H1 (cell line): ENCODE measurements around the gene NFASC. TPM values are rescaled to one million over a fixed set of nuclear protein-coding genes. Genes with fewer than 3 reads are reported as not detected.

Experiments used
- CTBP2 ChIP-seq: IDR thresholded peaks from 2 replicates; pipeline ENCODE4 v1.7.0; 2011; ENCODE audit warnings: borderline replicate concordance, mild to moderate bottlenecking, moderate library complexity, mixed read lengths, low read length; ENCODE audit not compliant: insufficient read depth, insufficient read length
- EZH2 ChIP-seq: fragments of 200-600 bp; sonication (generic); IDR thresholded peaks from 2 replicates; pipeline ENCODE4 v1.7.1; 2012; ENCODE audit warnings: low read depth, mild to moderate bottlenecking, moderate library complexity, low read length, inconsistent platforms; ENCODE audit not compliant: severe bottlenecking
- MAFK ChIP-seq: IDR thresholded peaks from 2 replicates; pipeline ENCODE4 v1.6.1; 2012; ENCODE audit warnings: low read depth, mild to moderate bottlenecking, improper control_type of control experiment, low read length
- SP2 ChIP-seq: IDR thresholded peaks from 2 replicates; pipeline ENCODE4 v1.6.1; 2012; ENCODE audit warnings: mild to moderate bottlenecking, low read length, inconsistent platforms
- polyA plus RNA-seq, 7 experiments: library from polyadenylated mRNA; depleted of rRNA in 3 of 7; stranded (reverse) in 5 of 7; unstranded in 2 of 7; fragments of >200 nt in 5 of 7; fragments of 200-250 nt in 2 of 7; gene quantifications; 1 replicate in 5 of 7; 2 replicates in 1 of 7; 4 replicates in 1 of 7; pipeline versions ENCODE4 v1.2.1 to v1.2.3, GENCODE V29; 2011 to 2013; ENCODE audit warnings: missing spikeins in 2 of 7, mixed read lengths in 2 of 7
- total RNA-seq: library from RNA; stranded (reverse); fragmentation: NEBNext Ultra II Directional; extraction: Animal tissue kit (Norgen Biotek cat#: 25700); gene quantifications from 2 replicates; pipeline ENCODE4 v1.2.1, GENCODE V29; 2021
- TF ChIP-seq, protein P1 (sequence below): fragments of 300-600 bp; sonication (generic); IDR thresholded peaks from 2 replicates; pipeline ENCODE4 v1.7.1; 2012; ENCODE audit warnings: low read length, moderate library complexity, mild to moderate bottlenecking, inconsistent platforms; ENCODE audit not compliant: insufficient replicate concordance
- TF ChIP-seq, protein P2 (sequence below): IDR thresholded peaks from 2 replicates; pipeline ENCODE4 v1.6.1; 2012; ENCODE audit warnings: low read length, inconsistent platforms

The NFASC gene
- total and polyA plus RNA-seq, 2 of the 8 experiments (the other 6 are each of a cell fraction or from before 2014, with no cell fraction given), result 5.0 to 15.2 TPM

DNA sequence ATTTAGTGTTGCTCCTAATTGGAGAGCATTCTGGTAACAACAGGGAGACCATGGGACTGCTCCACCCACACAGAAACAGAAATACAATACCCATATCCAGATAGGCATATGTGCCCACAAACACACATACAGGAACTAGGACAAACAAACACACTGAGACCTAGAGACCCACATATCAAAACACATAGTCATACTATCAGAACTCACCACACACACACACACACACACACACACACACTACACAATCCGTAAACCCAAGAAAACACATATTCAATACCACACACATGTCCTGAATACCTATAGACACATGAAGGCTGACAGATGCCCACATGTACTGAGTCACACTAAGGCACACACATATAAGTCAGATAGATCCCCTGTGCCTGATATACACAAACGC lies 3.5 kb upstream of the NFASC start (continued):
- TF ChIP-seq, protein P1, sequence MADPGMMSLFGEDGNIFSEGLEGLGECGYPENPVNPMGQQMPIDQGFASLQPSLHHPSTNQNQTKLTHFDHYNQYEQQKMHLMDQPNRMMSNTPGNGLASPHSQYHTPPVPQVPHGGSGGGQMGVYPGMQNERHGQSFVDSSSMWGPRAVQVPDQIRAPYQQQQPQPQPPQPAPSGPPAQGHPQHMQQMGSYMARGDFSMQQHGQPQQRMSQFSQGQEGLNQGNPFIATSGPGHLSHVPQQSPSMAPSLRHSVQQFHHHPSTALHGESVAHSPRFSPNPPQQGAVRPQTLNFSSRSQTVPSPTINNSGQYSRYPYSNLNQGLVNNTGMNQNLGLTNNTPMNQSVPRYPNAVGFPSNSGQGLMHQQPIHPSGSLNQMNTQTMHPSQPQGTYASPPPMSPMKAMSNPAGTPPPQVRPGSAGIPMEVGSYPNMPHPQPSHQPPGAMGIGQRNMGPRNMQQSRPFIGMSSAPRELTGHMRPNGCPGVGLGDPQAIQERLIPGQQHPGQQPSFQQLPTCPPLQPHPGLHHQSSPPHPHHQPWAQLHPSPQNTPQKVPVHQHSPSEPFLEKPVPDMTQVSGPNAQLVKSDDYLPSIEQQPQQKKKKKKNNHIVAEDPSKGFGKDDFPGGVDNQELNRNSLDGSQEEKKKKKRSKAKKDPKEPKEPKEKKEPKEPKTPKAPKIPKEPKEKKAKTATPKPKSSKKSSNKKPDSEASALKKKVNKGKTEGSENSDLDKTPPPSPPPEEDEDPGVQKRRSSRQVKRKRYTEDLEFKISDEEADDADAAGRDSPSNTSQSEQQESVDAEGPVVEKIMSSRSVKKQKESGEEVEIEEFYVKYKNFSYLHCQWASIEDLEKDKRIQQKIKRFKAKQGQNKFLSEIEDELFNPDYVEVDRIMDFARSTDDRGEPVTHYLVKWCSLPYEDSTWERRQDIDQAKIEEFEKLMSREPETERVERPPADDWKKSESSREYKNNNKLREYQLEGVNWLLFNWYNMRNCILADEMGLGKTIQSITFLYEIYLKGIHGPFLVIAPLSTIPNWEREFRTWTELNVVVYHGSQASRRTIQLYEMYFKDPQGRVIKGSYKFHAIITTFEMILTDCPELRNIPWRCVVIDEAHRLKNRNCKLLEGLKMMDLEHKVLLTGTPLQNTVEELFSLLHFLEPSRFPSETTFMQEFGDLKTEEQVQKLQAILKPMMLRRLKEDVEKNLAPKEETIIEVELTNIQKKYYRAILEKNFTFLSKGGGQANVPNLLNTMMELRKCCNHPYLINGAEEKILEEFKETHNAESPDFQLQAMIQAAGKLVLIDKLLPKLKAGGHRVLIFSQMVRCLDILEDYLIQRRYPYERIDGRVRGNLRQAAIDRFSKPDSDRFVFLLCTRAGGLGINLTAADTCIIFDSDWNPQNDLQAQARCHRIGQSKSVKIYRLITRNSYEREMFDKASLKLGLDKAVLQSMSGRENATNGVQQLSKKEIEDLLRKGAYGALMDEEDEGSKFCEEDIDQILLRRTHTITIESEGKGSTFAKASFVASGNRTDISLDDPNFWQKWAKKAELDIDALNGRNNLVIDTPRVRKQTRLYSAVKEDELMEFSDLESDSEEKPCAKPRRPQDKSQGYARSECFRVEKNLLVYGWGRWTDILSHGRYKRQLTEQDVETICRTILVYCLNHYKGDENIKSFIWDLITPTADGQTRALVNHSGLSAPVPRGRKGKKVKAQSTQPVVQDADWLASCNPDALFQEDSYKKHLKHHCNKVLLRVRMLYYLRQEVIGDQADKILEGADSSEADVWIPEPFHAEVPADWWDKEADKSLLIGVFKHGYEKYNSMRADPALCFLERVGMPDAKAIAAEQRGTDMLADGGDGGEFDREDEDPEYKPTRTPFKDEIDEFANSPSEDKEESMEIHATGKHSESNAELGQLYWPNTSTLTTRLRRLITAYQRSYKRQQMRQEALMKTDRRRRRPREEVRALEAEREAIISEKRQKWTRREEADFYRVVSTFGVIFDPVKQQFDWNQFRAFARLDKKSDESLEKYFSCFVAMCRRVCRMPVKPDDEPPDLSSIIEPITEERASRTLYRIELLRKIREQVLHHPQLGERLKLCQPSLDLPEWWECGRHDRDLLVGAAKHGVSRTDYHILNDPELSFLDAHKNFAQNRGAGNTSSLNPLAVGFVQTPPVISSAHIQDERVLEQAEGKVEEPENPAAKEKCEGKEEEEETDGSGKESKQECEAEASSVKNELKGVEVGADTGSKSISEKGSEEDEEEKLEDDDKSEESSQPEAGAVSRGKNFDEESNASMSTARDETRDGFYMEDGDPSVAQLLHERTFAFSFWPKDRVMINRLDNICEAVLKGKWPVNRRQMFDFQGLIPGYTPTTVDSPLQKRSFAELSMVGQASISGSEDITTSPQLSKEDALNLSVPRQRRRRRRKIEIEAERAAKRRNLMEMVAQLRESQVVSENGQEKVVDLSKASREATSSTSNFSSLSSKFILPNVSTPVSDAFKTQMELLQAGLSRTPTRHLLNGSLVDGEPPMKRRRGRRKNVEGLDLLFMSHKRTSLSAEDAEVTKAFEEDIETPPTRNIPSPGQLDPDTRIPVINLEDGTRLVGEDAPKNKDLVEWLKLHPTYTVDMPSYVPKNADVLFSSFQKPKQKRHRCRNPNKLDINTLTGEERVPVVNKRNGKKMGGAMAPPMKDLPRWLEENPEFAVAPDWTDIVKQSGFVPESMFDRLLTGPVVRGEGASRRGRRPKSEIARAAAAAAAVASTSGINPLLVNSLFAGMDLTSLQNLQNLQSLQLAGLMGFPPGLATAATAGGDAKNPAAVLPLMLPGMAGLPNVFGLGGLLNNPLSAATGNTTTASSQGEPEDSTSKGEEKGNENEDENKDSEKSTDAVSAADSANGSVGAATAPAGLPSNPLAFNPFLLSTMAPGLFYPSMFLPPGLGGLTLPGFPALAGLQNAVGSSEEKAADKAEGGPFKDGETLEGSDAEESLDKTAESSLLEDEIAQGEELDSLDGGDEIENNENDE, result no peak
- TF ChIP-seq EZH2, result no peak
- no peak for TF ChIP-seq MAFK
- TF ChIP-seq, protein P2, sequence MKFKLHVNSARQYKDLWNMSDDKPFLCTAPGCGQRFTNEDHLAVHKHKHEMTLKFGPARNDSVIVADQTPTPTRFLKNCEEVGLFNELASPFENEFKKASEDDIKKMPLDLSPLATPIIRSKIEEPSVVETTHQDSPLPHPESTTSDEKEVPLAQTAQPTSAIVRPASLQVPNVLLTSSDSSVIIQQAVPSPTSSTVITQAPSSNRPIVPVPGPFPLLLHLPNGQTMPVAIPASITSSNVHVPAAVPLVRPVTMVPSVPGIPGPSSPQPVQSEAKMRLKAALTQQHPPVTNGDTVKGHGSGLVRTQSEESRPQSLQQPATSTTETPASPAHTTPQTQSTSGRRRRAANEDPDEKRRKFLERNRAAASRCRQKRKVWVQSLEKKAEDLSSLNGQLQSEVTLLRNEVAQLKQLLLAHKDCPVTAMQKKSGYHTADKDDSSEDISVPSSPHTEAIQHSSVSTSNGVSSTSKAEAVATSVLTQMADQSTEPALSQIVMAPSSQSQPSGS, result no peak
- no peak for TF ChIP-seq SP2
- TF ChIP-seq CTBP2, result no peak
